ENCODE measurements around the gene RFPL1. TPM values are rescaled to one million over a fixed set of nuclear protein-coding genes. Genes with fewer than 3 reads are reported as not detected.

The RFPL1 gene
- total and polyA plus RNA-seq, 2 experiments from 2014 or later, result not detected

DNA sequence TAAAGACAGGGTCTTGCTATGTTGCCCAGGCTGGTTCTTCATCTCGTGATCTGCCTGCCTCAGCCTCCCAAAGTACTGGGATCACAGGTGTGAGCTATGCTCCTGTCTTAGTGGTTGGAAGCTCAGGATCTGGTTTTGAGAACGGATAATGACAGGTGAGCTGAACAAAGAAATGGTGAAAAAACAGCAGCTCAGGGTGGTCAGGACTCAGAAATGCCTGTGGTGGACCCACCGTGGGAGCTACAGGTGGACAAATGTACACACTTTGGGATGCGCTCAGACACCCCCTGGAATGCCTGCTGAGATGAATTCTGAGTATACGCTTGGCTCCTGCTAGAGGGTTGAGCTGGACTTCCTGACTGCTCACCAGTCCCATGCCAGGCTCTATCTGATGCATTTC lies 9.5 kb downstream of the RFPL1 start (continued):
- TF ChIP-seq, protein P1, sequence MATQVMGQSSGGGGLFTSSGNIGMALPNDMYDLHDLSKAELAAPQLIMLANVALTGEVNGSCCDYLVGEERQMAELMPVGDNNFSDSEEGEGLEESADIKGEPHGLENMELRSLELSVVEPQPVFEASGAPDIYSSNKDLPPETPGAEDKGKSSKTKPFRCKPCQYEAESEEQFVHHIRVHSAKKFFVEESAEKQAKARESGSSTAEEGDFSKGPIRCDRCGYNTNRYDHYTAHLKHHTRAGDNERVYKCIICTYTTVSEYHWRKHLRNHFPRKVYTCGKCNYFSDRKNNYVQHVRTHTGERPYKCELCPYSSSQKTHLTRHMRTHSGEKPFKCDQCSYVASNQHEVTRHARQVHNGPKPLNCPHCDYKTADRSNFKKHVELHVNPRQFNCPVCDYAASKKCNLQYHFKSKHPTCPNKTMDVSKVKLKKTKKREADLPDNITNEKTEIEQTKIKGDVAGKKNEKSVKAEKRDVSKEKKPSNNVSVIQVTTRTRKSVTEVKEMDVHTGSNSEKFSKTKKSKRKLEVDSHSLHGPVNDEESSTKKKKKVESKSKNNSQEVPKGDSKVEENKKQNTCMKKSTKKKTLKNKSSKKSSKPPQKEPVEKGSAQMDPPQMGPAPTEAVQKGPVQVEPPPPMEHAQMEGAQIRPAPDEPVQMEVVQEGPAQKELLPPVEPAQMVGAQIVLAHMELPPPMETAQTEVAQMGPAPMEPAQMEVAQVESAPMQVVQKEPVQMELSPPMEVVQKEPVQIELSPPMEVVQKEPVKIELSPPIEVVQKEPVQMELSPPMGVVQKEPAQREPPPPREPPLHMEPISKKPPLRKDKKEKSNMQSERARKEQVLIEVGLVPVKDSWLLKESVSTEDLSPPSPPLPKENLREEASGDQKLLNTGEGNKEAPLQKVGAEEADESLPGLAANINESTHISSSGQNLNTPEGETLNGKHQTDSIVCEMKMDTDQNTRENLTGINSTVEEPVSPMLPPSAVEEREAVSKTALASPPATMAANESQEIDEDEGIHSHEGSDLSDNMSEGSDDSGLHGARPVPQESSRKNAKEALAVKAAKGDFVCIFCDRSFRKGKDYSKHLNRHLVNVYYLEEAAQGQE (IDR thresholded peaks at IDR 0.05; ENCODE audit: unreplicated experiment), result no peak
- TF ChIP-seq POLR2AphosphoS5 (IDR thresholded peaks at IDR 0.05; ENCODE audit: low read depth), result no peak

DNA sequence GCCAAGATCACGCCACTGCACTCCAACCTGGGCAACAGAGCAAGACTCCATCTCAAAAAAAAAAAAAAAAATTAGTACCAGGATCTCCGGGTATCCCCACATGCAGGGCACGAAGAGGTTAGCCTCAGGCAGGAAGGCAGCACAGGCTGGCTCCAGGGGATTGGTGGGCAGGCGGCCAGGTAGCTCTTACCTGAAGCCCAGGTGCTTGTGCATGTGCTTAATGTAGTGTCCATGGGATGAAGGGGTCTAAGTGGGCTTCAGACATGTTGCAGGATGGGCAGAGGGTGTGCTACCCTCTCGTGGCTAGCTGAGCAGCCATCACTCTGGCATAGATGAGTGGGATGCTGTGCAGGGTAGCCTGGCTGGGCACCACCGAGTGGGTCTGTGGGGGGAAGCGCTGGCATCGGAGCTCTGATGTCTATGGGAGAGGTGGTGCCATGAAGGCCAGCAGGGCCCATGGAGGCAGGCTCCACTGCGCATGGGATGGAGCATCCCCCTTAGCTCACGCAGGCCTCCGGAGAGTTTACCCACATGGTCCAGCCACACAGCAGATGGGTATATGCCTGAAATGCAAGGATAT lies 11.0 kb downstream of the RFPL1 start:
- no peaks in the 10 kb centered on the region for H3K4me1 Mint-ChIP-seq
- Histone ChIP-seq H3K4me3 (no peak overlapping the region), H3K9me2 (ENCODE audit: insufficient read depth) (no peaks in the 10 kb centered on the region), H3K4me1 (ENCODE audit: insufficient read depth) (no peaks in the 10 kb centered on the region), H3K27ac (ENCODE audit: low read depth) (no peak overlapping the region), H3K36me3 (ENCODE audit: insufficient read depth) (no peaks in the 10 kb centered on the region), H3K4me2 (no peak overlapping the region), H4K20me1 (replicated peaks; ENCODE audit: insufficient read depth) (no peaks in the 10 kb centered on the region), H3K79me2 (replicated peaks; ENCODE audit: insufficient read depth) (no peaks in the 10 kb centered on the region), H2AFZ (no peak overlapping the region), H3K27me3 (ENCODE audit: insufficient read depth) (no peaks in the 10 kb centered on the region), H3F3A (replicated peaks; ENCODE audit: low read depth) (no peaks in the 10 kb centered on the region)
- H3K36me3 Mint-ChIP-seq (ENCODE audit: low read depth), result no peaks in the 10 kb centered on the region
- H3K9me3 Mint-ChIP-seq, result no peaks in the 10 kb centered on the region
- H3K27me3 Mint-ChIP-seq (ENCODE audit: insufficient read depth, low read depth, poor library complexity), result no peaks in the 10 kb centered on the region
- no peak for DNase-seq (ENCODE audit: low spot score)
- no peak for ATAC-seq
- no peak overlapping the region for H3K4me3 Mint-ChIP-seq
- H3K27ac Mint-ChIP-seq, result no peak overlapping the region
- TF ChIP-seq CREB1 (CRISPR knock-in tag; IDR thresholded peaks at IDR 0.05; ENCODE audit: low read depth) (no peak), NANOG (IDR thresholded peaks at IDR 0.05; ENCODE audit: borderline replicate concordance) (no peak), EZH2phosphoT487 (IDR thresholded peaks at IDR 0.05; ENCODE audit: unreplicated experiment) (no peak), JUNB (IDR thresholded peaks at IDR 0.05; ENCODE audit: unreplicated experiment) (no peak), POLR2AphosphoS5 (IDR thresholded peaks at IDR 0.05; ENCODE audit: low read depth) (no peak), ZNF331 (CRISPR knock-in tag; IDR thresholded peaks at IDR 0.05; ENCODE audit: low read depth) (no peak)
- TF ChIP-seq, protein P2, sequence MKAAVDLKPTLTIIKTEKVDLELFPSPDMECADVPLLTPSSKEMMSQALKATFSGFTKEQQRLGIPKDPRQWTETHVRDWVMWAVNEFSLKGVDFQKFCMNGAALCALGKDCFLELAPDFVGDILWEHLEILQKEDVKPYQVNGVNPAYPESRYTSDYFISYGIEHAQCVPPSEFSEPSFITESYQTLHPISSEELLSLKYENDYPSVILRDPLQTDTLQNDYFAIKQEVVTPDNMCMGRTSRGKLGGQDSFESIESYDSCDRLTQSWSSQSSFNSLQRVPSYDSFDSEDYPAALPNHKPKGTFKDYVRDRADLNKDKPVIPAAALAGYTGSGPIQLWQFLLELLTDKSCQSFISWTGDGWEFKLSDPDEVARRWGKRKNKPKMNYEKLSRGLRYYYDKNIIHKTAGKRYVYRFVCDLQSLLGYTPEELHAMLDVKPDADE (IDR thresholded peaks at IDR 0.05), result no peak
- TF ChIP-seq, protein P3, sequence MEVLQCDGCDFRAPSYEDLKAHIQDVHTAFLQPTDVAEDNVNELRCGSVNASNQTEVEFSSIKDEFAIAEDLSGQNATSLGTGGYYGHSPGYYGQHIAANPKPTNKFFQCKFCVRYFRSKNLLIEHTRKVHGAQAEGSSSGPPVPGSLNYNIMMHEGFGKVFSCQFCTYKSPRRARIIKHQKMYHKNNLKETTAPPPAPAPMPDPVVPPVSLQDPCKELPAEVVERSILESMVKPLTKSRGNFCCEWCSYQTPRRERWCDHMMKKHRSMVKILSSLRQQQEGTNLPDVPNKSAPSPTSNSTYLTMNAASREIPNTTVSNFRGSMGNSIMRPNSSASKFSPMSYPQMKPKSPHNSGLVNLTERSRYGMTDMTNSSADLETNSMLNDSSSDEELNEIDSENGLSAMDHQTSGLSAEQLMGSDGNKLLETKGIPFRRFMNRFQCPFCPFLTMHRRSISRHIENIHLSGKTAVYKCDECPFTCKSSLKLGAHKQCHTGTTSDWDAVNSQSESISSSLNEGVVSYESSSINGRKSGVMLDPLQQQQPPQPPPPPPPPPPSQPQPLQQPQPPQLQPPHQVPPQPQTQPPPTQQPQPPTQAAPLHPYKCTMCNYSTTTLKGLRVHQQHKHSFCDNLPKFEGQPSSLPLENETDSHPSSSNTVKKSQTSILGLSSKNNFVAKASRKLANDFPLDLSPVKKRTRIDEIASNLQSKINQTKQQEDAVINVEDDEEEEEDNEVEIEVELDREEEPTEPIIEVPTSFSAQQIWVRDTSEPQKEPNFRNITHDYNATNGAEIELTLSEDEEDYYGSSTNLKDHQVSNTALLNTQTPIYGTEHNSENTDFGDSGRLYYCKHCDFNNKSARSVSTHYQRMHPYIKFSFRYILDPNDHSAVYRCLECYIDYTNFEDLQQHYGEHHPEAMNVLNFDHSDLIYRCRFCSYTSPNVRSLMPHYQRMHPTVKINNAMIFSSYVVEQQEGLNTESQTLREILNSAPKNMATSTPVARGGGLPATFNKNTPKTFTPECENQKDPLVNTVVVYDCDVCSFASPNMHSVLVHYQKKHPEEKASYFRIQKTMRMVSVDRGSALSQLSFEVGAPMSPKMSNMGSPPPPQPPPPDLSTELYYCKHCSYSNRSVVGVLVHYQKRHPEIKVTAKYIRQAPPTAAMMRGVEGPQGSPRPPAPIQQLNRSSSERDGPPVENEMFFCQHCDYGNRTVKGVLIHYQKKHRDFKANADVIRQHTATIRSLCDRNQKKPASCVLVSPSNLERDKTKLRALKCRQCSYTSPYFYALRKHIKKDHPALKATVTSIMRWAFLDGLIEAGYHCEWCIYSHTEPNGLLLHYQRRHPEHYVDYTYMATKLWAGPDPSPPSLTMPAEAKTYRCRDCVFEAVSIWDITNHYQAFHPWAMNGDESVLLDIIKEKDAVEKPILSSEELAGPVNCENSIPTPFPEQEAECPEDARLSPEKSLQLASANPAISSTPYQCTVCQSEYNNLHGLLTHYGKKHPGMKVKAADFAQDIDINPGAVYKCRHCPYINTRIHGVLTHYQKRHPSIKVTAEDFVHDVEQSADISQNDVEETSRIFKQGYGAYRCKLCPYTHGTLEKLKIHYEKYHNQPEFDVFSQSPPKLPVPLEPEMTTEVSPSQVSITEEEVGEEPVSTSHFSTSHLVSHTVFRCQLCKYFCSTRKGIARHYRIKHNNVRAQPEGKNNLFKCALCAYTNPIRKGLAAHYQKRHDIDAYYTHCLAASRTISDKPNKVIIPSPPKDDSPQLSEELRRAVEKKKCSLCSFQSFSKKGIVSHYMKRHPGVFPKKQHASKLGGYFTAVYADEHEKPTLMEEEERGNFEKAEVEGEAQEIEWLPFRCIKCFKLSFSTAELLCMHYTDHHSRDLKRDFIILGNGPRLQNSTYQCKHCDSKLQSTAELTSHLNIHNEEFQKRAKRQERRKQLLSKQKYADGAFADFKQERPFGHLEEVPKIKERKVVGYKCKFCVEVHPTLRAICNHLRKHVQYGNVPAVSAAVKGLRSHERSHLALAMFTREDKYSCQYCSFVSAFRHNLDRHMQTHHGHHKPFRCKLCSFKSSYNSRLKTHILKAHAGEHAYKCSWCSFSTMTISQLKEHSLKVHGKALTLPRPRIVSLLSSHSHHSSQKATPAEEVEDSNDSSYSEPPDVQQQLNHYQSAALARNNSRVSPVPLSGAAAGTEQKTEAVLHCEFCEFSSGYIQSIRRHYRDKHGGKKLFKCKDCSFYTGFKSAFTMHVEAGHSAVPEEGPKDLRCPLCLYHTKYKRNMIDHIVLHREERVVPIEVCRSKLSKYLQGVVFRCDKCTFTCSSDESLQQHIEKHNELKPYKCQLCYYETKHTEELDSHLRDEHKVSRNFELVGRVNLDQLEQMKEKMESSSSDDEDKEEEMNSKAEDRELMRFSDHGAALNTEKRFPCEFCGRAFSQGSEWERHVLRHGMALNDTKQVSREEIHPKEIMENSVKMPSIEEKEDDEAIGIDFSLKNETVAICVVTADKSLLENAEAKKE (CRISPR knock-in tag; IDR thresholded peaks at IDR 0.05), result no peak
- TF ChIP-seq, protein P1 (IDR thresholded peaks at IDR 0.05; ENCODE audit: unreplicated experiment), result no peak
